GM18499 (cell line): ENCODE results near the gene MCCC2.
A peak's percentile ranks its signal among the peaks of the same experiment; 100 is the strongest.
"Not testable (repeated sequence)": the region's sequence is repeated elsewhere in the genome, so short reads cannot be mapped to it uniquely, and the experiment has no call there.

Experiments used
- ATAC-seq: cut with Tn5 transposase; IDR thresholded peaks from one replicate; pipeline ENCODE4 v1.9.1; 2021; ENCODE audit warnings: moderate number of reproducible peaks; ENCODE audit not compliant: insufficient read depth, unreplicated experiment

Gene MCCC2

DNA sequence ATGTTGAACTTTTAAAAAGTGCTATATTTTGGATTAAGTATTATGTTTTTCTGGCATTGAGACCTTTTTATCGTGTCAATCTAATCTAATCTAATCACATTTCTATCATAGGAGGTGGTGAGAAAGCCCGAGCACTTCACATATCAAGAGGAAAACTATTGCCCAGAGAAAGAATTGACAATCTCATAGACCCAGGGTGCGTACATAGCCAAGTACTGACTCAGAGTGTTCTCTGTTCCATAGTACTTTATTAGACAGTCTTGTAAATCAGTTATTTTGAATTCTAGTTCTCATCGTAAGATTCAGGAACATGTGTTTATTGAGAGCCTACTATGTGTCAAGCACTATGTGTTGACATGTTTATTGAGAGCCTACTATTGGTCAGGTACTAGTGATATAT is 9.0 kb downstream of the MCCC2 start:
- no peak for ATAC-seq

DNA sequence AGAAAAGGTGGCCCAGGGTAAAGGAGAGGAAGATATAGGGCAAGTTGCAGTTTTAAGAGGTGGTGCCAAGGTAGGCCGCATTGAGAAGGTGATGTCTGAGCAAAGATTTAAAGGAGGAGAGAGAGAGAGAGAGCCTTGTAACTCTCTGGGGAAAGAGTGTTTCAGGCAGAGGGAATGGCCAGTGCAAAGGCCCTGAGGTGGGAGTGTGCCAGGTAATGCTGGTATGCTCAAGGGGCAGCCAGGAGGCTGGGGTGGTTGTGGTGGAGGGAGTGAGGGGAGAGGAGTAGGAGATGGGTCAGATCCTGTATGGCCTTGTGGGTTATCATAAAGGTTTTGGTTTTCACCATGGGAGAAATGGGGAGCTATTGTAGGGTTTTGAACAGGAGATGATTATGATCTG is 9.9 kb downstream of the MCCC2 start:
- ATAC-seq, result no peak

DNA sequence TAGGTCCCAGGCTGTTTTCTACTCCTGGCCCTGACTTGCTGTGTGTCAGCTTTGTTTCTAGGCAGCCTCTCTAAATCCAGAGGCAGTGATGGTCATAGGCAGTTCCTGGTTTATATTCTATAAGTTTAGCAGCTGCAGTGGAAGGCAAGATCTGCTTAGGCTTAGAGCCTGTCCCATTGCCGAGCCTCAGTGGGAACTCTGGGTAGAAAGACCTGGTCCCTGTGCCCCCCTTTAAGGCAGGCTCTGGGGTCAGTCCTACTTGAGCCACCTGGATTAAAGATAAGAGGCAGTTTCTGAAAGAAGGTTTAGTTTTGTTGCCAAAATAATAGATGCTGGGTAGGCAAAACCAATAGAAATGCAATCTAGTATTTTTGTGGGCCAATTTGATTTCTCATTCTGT is 13.6 kb downstream of the MCCC2 start:
- no peak for ATAC-seq

DNA sequence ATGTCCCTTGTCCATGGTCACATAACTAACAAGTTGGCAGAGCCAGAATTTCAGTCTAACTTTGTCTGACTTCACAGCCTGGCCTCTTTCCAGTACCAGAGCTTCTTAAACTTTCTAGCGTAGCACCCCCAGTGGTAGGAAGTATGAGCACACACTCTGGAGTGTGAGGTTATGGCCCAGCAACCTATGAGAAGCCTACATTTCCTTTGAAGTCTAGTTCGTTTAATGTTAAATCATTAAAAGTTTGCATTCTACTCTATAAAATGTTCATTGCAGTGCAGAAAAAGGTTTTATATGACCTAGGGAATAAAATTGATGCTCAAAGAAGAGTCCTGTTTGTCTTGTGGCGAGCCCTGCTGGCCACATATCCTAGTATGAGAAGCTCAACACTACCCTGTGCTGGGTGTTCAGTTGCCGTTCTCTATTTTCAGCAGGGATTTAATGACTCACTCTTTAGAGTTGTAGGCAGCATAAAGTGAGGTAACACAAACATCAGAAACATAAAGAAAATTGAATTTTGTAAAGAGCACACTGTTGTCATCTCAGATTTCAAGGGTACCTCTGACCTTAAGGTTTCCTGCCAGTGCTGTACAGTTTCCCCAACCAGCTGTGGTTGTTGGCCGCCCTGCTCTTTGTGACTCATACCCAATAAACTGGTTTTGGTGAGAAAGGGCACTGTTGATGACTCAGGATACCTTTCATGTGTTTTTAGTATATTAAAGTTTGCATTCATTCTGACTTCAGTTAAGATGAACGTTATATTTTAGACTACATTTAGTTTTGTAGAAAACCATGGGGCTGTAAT is 14.3 kb downstream of the MCCC2 start:
- peak; percentile 69 for ATAC-seq

DNA sequence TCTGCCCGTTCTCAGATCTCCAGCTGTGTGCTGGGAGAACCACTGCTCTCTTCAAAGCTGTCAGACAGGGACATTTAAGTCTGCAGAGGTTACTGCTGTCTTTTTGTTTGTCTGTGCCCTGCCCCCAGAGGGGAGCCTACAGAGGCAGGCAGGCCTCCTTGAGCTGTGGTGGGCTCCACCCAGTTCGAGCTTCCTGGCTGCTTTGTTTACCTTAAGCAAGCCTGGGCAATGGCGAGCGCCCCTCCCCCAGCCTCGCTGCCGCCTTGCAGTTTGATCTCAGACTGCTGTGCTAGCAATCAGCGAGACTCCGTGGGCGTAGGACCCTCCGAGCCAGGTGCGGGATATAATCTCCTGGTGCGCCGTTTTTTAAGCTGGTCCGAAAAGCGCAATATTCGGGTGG is 22.8 kb downstream of the MCCC2 start:
- not testable (repeated sequence) for ATAC-seq

DNA sequence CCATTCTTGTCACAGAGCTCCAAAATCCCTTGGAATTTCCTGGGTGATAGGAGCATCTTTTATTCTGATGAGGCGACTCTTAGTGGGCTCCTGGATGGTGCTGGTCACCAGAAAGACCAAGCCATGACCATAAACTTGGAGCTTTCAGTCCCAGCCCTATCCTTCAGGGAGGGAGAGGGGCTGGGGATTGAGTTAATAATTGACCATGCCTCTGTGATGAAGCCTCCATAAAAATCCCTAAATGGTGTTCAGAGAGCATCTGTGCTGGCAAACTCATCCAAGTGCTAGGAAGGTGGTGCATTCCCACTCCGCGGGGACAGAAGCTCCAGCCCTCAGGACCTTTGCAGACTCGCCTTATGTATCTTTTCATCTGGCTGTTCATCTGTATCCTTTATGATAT is 28.7 kb downstream of the MCCC2 start:
- ATAC-seq, result no peak

DNA sequence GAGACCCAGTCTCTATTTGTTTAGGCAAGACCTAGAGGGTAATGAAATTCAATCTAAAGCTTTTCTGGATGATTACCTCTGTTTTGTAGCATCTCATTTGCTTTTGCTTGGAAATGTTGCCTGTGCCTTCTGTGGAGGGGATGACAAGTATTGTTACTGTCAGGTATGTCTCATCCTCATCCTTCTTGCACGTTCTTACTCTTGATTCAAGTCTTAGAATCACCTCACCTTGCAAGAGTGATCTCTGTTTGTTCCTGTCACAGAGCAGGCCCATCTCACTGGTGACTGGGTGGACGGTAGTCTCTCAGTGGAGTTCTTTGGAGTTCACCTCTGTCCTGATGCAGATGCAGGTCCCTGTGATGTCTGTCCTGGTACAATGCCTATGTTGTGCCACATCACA is 33.5 kb downstream of the MCCC2 start:
- ATAC-seq, result no peak

DNA sequence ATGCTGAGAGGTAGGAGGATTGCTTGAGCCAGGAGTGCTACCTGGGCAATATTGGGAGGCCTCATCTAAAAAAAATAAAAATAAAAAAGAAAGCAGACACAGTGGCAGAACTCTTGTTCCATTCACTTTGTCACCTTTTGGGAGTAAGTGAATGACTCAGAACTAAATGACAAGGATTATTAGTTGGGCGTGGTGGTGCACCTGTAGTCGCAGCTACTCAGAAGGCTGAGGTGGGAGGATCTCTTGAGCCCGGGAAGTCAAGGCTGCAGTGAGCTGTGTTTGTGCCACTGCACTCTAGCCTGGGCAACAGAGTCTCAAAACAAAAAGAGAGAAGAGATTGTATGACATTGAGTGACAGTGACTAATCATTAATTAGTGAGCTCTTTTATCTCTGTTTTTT is 34.1 kb downstream of the MCCC2 start:
- ATAC-seq, result no peak

DNA sequence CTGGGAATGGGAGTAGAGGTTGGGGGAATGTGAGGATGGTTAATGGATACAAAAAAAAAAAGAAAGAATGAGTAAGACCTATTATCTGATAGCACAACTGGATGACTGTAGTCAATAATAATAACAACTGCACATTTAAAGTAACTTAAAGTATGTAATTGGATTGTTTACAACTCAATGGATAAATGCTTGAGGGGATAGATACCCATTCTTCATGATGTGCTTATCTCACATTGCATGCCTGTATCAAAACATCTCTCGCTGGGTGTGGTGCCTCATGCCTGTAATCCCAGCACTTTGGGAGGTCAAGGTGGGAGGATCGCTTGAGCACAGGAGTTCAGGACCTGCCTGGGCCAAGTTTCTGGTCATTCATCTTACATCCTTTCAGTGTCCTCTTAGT is 34.6 kb downstream of the MCCC2 start:
- ATAC-seq, result no peak

DNA sequence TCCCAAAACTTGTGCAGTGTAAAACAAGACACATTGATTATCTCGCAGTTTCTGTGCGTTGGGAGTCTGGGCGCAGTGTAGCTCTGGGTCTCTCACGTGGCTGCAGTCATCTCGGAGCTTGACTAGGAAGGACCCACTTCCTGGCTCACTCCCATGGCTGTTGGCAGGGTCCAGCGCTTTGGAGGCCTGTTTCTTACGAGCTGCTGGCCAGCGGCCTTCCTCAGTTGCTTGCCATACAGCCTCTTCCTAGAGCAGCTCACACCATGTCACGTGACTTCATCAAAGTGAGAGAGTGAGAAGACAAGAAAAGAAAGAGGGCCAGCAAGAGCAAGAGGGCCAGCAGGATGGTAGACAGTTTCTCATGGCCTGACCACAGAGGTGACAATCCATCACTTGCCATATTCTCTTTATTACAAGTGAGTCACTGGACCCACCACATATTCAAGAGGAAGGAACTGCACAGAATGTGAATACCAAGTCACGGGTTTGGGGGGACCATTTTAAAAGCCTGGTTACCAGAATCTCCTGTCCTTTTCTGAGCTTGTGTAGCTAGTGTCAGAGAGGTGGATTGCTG is 36.2 kb downstream of the MCCC2 start:
- ATAC-seq, result no peak

DNA sequence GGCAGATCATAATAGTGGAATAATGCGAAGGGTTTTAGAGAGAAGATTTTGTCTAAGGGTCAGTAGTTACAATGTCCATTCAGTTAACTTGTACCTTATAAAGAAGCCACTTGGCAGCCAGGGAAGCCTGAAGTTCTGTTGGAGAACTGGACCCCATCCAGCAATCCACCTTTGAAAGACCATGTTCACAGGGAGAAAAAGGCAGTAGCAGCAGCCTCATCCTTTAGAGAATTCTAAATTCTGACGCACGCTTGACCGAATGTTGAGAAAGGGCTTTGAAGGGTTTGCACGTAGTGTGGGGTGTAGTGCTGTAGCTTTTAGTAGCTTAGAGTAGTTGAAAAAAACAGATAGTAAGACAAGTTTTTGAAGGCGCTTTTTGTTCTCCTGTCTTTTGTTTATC is 42.8 kb downstream of the MCCC2 start:
- no peak for ATAC-seq

DNA sequence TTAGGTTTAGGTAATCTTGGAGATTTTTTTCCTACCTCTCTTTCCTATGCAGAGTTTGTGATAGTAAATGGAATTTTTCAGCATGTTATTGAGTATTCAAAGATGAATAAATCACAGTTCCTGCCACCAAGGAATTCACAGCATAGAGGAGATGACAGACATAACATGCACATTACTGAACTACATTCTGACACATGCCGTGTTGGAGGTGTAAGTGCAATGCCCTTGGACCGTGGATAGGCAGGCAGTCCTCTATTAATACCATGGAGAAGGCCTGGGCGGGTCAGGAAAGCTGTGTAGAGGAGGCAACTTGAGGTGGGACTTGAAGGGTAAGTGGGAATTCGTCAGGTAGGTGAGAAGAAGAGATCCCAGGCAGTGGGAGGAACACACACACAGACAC is 43.9 kb downstream of the MCCC2 start:
- ATAC-seq, result no peak

DNA sequence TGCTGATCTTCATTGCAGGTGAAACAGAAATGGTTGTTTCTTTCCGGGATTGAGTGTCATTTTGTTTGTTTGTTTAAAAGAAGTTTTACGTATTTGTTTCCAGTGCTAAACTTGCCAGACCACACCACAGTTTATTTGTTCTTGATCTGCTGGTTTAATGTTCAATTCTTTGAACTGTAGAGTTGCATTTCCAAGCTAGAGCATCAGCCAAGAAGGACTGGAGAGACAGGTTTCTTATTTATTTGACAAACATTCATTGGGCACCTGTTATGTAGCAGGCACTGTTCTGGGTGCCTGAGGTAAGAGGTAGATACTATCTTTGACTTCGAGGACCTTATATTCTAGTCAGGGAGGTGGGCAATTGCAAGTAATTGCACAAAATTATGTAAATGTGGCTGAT is 45.0 kb downstream of the MCCC2 start:
- no peak for ATAC-seq

DNA sequence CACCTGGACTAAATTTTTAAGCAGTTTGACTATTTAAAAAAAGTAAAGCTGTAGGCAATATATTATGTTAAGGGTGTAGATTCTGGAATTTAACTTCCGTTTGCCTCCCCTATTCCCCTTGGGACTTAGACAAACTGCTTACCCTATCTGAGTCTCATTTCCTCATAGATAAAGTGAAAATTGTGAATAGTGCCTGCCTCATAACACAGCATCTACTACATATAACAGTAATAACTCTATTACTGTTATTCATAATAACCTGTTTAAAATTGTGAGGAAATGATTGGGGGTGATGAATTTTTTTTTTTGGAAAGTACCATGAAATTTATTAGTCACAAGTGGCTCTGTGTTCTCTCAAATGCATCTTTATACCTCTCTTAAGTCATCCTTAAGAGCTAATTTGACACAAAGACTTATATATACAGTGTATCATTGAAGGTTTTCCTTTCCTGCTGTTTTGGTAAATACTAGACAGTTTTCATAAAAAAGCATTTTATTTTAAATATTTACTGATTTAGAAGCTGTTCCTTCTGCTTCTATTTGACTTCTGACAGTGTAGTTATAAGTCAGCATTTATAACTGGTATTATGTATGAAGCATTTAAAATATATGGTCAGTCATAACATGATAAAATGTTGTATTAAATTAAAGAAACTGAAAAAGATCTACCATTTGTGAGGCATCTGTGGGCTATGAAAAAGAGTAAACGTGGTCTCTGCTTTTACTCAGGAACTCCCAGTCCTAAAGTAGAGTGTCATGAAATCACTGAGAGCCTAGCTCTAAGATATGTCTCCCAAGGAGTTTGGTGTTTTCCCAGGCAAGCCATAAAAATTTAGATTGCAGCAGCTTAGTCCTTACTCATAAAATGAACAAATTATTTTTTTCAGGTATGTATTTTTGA is 46.4 kb downstream of the MCCC2 start:
- ATAC-seq, result no peak

DNA sequence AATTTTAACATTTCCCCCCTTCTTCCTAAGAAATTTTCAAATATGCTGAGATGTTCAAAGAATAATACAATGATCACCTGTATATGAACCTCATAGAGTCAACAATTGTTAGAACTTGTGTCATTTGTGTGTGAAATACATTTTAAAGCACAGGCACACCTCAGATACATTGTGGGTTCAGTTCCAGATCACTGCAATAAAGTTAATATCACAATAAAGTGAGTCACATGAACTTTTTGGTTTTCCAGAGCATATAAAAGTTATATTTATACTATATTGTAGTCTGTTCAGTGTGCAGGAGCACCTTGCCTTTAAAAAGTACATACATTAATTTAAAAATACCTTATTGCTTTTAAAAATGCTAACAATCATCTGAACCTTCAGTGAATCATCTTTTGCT is 50.0 kb downstream of the MCCC2 start:
- no peak for ATAC-seq

DNA sequence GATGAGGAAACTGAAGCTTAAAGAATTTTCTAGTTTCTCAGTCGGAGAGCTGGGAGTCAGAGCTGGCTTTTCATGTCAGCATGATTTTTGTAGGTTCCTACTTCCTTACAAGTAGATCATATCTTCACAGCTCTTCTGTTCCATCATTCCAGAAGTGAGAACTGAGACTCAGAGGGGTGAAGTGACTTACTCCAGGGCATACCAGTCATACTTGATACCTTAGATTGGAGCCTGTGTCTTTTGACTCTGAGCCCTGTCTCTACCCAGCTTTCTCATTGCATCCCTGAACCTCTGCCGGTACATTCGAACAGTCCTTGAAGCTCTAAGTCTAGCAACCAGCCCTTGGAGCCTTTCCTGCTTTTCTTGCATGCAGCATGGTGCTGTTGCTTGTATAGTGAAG is 53.3 kb downstream of the MCCC2 start:
- no peak for ATAC-seq

DNA sequence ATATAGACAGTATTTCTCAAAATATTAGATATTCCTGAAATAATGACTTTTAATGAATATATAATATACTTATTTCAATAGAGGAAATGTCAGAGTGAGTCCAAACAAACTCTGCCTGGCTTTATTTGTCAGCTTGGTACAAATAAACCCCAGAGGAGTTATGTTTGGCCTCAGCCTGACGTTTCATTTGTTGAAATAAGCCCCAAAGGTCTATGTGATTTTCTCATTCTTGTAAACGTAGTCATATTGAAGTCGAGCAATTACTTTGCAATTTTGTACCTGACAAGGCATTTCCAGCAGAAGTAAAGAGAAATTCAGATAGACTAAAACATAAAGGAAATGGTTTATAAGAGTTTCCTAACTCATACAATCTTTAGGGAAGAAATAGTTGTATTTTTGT is 57.9 kb downstream of the MCCC2 start:
- ATAC-seq, result no peak

DNA sequence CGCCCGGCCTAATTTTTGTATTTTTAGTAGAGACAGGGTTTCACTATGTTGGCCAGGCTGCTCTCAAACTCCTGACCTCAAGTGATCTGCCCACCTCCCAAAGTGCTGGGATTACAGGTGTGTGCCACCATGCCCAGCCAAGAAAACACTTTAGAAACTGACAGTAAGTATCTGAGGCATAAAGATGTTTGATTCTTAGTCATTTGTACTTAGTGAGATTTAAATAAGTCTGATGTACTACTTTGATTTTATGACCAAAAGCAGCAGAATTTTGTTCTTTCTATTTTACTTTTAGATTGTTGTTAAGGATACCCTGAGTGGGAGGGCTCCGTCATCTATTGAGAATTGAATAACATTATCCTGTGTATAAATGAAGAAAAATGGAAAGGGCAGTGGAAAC is 63.8 kb downstream of the MCCC2 start:
- not testable (repeated sequence) for ATAC-seq

DNA sequence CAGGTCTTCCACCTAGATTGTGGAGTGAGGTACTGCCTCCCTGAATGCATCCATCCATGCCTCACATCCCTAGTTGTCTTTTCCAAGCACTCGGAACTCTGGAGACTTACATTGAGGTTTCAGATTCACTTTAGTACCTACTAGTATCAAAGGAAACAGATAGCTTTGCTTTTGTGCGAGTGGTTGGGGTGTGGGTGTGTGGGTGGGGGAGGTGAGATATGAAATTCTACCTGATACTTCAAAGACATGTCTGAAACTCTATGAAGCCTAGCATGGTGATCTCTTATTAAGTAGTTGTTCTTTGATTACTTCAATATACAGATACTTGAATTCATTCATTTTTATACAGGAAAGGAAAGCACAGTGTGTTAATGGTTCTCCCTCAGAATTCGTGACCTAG is 64.4 kb downstream of the MCCC2 start:
- ATAC-seq, result no peak

DNA sequence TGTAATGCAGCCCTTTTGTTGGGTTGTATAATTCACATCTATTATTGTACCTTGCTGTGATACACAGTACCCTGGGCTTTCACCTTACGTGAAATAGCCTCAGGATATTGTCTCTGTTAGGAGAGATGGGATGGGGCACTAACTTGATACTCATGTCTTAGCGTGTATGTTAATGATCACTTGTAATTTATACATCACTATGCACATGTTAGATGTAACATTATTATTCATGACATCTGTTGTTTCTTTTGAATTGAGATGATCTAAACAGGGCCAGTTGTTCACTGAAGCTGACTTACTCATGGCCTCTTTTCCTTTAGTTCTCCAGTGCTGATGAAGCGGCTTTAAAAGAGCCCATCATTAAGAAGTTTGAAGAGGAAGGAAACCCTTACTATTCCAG is 65.2 kb downstream of the MCCC2 start:
- no peak for ATAC-seq

DNA sequence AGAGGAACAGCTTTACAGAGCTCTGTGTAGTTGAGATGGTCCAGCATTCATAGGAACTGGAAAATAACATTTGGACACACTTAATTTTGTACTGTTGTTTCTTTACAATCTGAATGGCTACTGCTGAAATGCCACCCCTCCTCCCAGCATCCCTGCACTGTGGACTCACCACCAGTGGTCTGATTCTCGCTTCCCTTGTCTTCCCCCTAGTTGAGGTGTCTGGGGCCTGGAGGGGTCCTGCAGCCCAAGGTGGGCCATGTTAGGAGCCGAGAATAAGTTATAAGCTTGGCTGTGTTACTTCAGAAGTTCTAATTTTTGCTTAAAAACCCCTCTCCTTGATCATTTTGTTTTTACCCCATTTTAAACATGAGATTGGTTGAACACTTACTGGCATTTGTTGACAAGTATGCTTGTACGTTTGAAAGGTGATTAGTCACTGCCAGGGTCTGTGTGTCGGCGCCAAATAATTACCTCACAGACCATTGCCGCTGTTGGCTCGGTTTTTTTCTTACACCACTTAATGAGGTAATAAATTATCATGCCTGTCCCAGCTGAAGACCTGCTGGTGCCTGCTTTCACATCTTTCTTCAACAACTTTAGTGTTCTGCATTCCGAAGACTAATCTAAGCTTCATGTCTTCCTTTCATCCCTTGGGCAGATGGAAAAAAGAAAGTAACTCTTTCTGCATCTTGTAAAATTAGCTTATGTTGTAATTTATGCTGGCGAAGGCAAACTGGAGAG is 65.8 kb downstream of the MCCC2 start:
- no peak for ATAC-seq
